OCI-LY7 (cell line): ENCODE measurements around the gene PARD3. TPM values are rescaled to one million over a fixed set of nuclear protein-coding genes. Genes with fewer than 3 reads are reported as not detected.

ENCODE experiments used
- BruUV-seq: library from RNA; stranded (reverse); fragments of 400-500 nt; replicated peaks from 2 replicates; lab custom pipeline; 2021; lab: Mats Ljungman, UMichigan
- CTCF ChIA-PET: fragments of 300-600 bp; sonication (Branson Sonifier 250); formaldehyde crosslinking; loops from one replicate; lab custom pipeline; 2022; ENCODE audit warnings: antibody characterized with exemption; ENCODE audit not compliant: unreplicated experiment; lab: Charles Lee
- POLR2A ChIA-PET: fragments of 300-600 bp; sonication (Branson Sonifier 250); formaldehyde crosslinking; loops from one replicate; lab custom pipeline; 2022; ENCODE audit warnings: antibody characterized with exemption; lab: Charles Lee
- DNase-seq: peaks from one replicate; pipeline ENCODE4 v3.0.0-alpha.2; 2015; ENCODE audit warnings: low spot score
- H2AFZ ChIP-seq: fragments of 200-600 bp; sonication (generic), shearing (Covaris generic); 2 replicates; pipeline ENCODE4 v1.6.1; 2014; ENCODE audit warnings: mild to moderate bottlenecking, antibody characterized with exemption, low read length, moderate library complexity
- H3K27ac ChIP-seq: fragments of 200-600 bp; sonication (generic); 2 replicates; pipeline ENCODE4 v1.5.1; 2014; ENCODE audit warnings: mixed run types, low read depth, mild to moderate bottlenecking, moderate library complexity, low read length, inconsistent platforms; ENCODE audit not compliant: poor library complexity, severe bottlenecking
- H3K36me3 ChIP-seq: fragments of 200-600 bp; sonication (generic); 2 replicates; pipeline ENCODE4 v1.6.1; 2014; ENCODE audit warnings: mild to moderate bottlenecking, antibody characterized with exemption, low read length, moderate library complexity, mixed read lengths; ENCODE audit not compliant: insufficient read depth
- H3K4me1 ChIP-seq: fragments of 200-600 bp; sonication (generic); 2 replicates; pipeline ENCODE4 v1.5.1; 2014; ENCODE audit warnings: mild to moderate bottlenecking, low read length; ENCODE audit not compliant: insufficient read depth, poor library complexity, severe bottlenecking
- H3K4me2 ChIP-seq: fragments of 200-600 bp; sonication (generic); 2 replicates; pipeline ENCODE4 v1.6.1; 2014; ENCODE audit warnings: mild to moderate bottlenecking, low read length
- H3K4me3 ChIP-seq: fragments of 200-600 bp; sonication (generic); 2 replicates; pipeline ENCODE4 v1.5.1; 2014; ENCODE audit warnings: mild to moderate bottlenecking, low read depth, low read length; ENCODE audit not compliant: poor library complexity, severe bottlenecking
- H3K79me2 ChIP-seq: fragments of 200-600 bp; sonication (generic); 2 replicates; pipeline ENCODE4 v1.6.1; 2016; ENCODE audit warnings: low read depth, mild to moderate bottlenecking, low read length, moderate library complexity, mixed read lengths; ENCODE audit not compliant: insufficient read depth
- H3K9me2 ChIP-seq: fragments of 200-600 bp; sonication (generic); 2 replicates; pipeline ENCODE4 v1.6.1; 2016; ENCODE audit warnings: mild to moderate bottlenecking, low read length, mixed read lengths; ENCODE audit not compliant: insufficient read depth
- H3K9me3 ChIP-seq: fragments of 200-600 bp; sonication (generic); 2 replicates; pipeline ENCODE4 v1.6.1; 2014; ENCODE audit warnings: mild to moderate bottlenecking, mixed run types, low read length, mixed read lengths
- H4K20me1 ChIP-seq: fragments of 200-600 bp; sonication (generic); 2 replicates; pipeline ENCODE4 v1.6.1; 2014; ENCODE audit warnings: mild to moderate bottlenecking, antibody characterized with exemption, low read length, moderate library complexity, mixed read lengths; ENCODE audit not compliant: insufficient read depth
- CTCF ChIP-seq: fragments of 200-600 bp; sonication (generic); conservative IDR thresholded peaks from 2 replicates; pipeline ENCODE4 v1.5.1; 2014; ENCODE audit warnings: mild to moderate bottlenecking, antibody characterized with exemption, low read length, moderate library complexity, mixed read lengths
- EZH2phosphoT487 ChIP-seq: fragments of 200-600 bp; sonication (generic); IDR thresholded peaks from 2 replicates; pipeline ENCODE4 v1.6.1; 2018; ENCODE audit warnings: low read depth, borderline replicate concordance, mild to moderate bottlenecking, mixed run types, antibody characterized with exemption, low read length, moderate library complexity, mixed read lengths
- intact Hi-C: fragments of 100-400 bp; cut with micrococcal nuclease; formaldehyde crosslinking; loops from one replicate; pipeline ENCODE4 v1.10.0; 2022; ENCODE audit not compliant: unreplicated experiment
- total RNA-seq, 2 experiments: library from RNA; depleted of rRNA in 1 of 2; stranded (reverse); fragments of >200 nt in 1 of 2; shearing (Covaris generic) in 1 of 2; gene quantifications; 2 replicates each; pipeline ENCODE4 v1.2.3, GENCODE V29; 2014 to 2022

PARD3 gene
- total RNA-seq, 2 experiments from 2014 or later, result not detected

- H3K79me2 ChIP-seq, result no peaks in the 10 kb centered on the region
- no peak overlapping the region for H3K4me2 ChIP-seq
- H3K36me3 ChIP-seq, result no peaks in the 10 kb centered on the region
- DNase-seq, result no peak
- no peak overlapping the region for H3K4me3 ChIP-seq
- BruUV-seq, result no TSS peak
- ChIA-PET CTCF (no interaction called here), POLR2A (no interaction called here)
- no peaks in the 10 kb centered on the region for H4K20me1 ChIP-seq
- H3K9me3 ChIP-seq, result no peaks in the 10 kb centered on the region
- H3K27ac ChIP-seq, result no peak overlapping the region
- no peak overlapping the region for H2AFZ ChIP-seq
- no peaks in the 10 kb centered on the region for H3K9me2 ChIP-seq
- H3K4me1 ChIP-seq, result no peaks in the 10 kb centered on the region
- no peak for TF ChIP-seq CTCF
- no peak for TF ChIP-seq EZH2phosphoT487
- intact Hi-C loops, result no loop called here
Measured at GRCh38 chr10:34135515-34135914, 679.6 kb downstream of the PARD3 start.

- Histone ChIP-seq H3K9me3 (no peaks in the 10 kb centered on the region), H3K79me2 (no peaks in the 10 kb centered on the region), H4K20me1 (no peaks in the 10 kb centered on the region), H3K27ac (no peak overlapping the region), H3K4me2 (no peak overlapping the region), H3K4me1 (no peaks in the 10 kb centered on the region), H3K36me3 (no peaks in the 10 kb centered on the region), H3K4me3 (no peak overlapping the region), H3K9me2 (no peaks in the 10 kb centered on the region), H2AFZ (no peak overlapping the region)
- intact Hi-C loops, result no loop called here
- no TSS peak for BruUV-seq
- TF ChIP-seq EZH2phosphoT487 (no peak), CTCF (no peak)
- DNase-seq, result no peak
- ChIA-PET POLR2A (no interaction called here), CTCF (no interaction called here)
Measured at GRCh38 chr10:34134602-34135001, 680.5 kb downstream of the PARD3 start.

- no TSS peak for BruUV-seq
- Histone ChIP-seq H3K36me3 (no peaks in the 10 kb centered on the region), H3K4me1 (no peaks in the 10 kb centered on the region), H3K4me3 (no peak overlapping the region), H2AFZ (no peak overlapping the region), H3K79me2 (no peaks in the 10 kb centered on the region), H3K9me2 (no peaks in the 10 kb centered on the region), H3K27ac (no peak overlapping the region), H3K9me3 (no peaks in the 10 kb centered on the region), H3K4me2 (no peak overlapping the region), H4K20me1 (no peaks in the 10 kb centered on the region)
- TF ChIP-seq CTCF (no peak), EZH2phosphoT487 (no peak)
- intact Hi-C loops, result no loop called here
- ChIA-PET CTCF (no interaction called here), POLR2A (interaction anchor here (0.7 kb wide), 1 partner anchor 8 kb away, joined by 3 read pairs; no protein-coding TSS in a partner anchor)
- DNase-seq, result no peak
Measured at GRCh38 chr10:34133406-34133805, 681.7 kb downstream of the PARD3 start.
